ENCODE data around the gene CCL5.

CCL5 gene

GRCh38 chr17:35868737-35869136 lies 11.4 kb downstream of the CCL5 start, which contains the start of gene HEATR9:
HEATR9 (minus strand) TSS chr17:35868891; CDS start chr17:35868742, 149 bp downstream.
- DNase-seq (ENCODE audit: low read depth in 2 of 2): no peak

GRCh38 chr17:35867574-35867973 lies 12.6 kb downstream of the CCL5 start:
- no peak for DNase-seq (ENCODE audit: low read depth in 2 of 2)

GRCh38 chr17:35866341-35866950 lies 13.7 kb downstream of the CCL5 start:
- DNase-seq (ENCODE audit: low read depth in 2 of 2): no peak

GRCh38 chr17:35865412-35866340 lies 14.5 kb downstream of the CCL5 start:
- DNase-seq (ENCODE audit: low read depth in 2 of 2): peak; percentile 13 to 18

- no peak for DNase-seq (ENCODE audit: low read depth in 2 of 2)
Observed at GRCh38 chr17:35864853-35865252, 15.3 kb downstream of the CCL5 start.

GRCh38 chr17:35856603-35857002 lies 23.6 kb downstream of the CCL5 start:
- DNase-seq (ENCODE audit: low read depth in 2 of 2): no peak

- no peak for DNase-seq (ENCODE audit: low read depth in 2 of 2)
Observed at GRCh38 chr17:35855965-35856364, 24.2 kb downstream of the CCL5 start.

- peak; percentile 21 to 26 for DNase-seq (ENCODE audit: low read depth in 2 of 2)
Observed at GRCh38 chr17:35849469-35850348, 30.5 kb downstream of the CCL5 start.

GRCh38 chr17:35847633-35848373 lies 32.4 kb downstream of the CCL5 start:
- no peak for DNase-seq (ENCODE audit: low read depth in 2 of 2)

GRCh38 chr17:35847006-35847405 lies 33.2 kb downstream of the CCL5 start:
- DNase-seq (ENCODE audit: low read depth in 2 of 2): no peak

- no peak for DNase-seq (ENCODE audit: low read depth in 2 of 2)
Observed at GRCh38 chr17:35846055-35846809, 33.9 kb downstream of the CCL5 start.

- no peak for DNase-seq (ENCODE audit: low read depth in 2 of 2)
Observed at GRCh38 chr17:35844547-35844946, 35.6 kb downstream of the CCL5 start.

- no peak for DNase-seq (ENCODE audit: low read depth in 2 of 2)
Observed at GRCh38 chr17:35843698-35844097, 36.5 kb downstream of the CCL5 start.

GRCh38 chr17:35842239-35842638 lies 37.9 kb downstream of the CCL5 start:
- no peak for DNase-seq (ENCODE audit: low read depth in 2 of 2)

GRCh38 chr17:35841505-35841904 lies 38.7 kb downstream of the CCL5 start:
- no peak for DNase-seq (ENCODE audit: low read depth in 2 of 2)

- no peak for DNase-seq (ENCODE audit: low read depth in 2 of 2)
Observed at GRCh38 chr17:35841101-35841500, 39.1 kb downstream of the CCL5 start.

GRCh38 chr17:35825206-35825605 lies 55.0 kb downstream of the CCL5 start:
- no peak for DNase-seq (ENCODE audit: low read depth in 2 of 2)

Measured in fibroblast of skin of left biceps (primary cell).